Large intestine (tissue), 3 donors: Measurements from ENCODE around the gene SPATC1L. TPM values are rescaled to one million over a fixed set of nuclear protein-coding genes. Genes with fewer than 3 reads are reported as not detected.

Source experiments
- DNase-seq, 2 donors: peaks; one replicate each; pipeline versions ENCODE4 v3.0.0 to v3.0.0-alpha.2; 2013
- H3K27ac ChIP-seq: one replicate; pipeline ENCODE4 v1.5.1; 2013; ENCODE audit warnings: low read length
- H3K27me3 ChIP-seq: 2 replicates; pipeline ENCODE4 v1.6.1; 2013; ENCODE audit warnings: low read length; ENCODE audit not compliant: control insufficient read depth, insufficient read depth
- H3K36me3 ChIP-seq: 2 replicates; pipeline ENCODE4 v1.6.1; 2013; ENCODE audit warnings: low read length; ENCODE audit not compliant: control insufficient read depth, insufficient read depth
- H3K4me1 ChIP-seq: one replicate; pipeline ENCODE4 v1.6.1; 2013; ENCODE audit warnings: low read length; ENCODE audit not compliant: control insufficient read depth, insufficient read depth
- H3K4me3 ChIP-seq: one replicate; pipeline ENCODE4 v1.5.1; 2013; ENCODE audit warnings: low read length
- H3K9me3 ChIP-seq: one replicate; pipeline ENCODE4 v1.6.1; 2013; ENCODE audit warnings: mild to moderate bottlenecking, low read depth, low read length, moderate library complexity; ENCODE audit not compliant: control insufficient read depth
- WGBS: methylation state at CpG from one replicate; pipeline ENCODE4 v1.1.5; 2013; ENCODE audit warnings: low lambda C conversion rate; ENCODE audit not compliant: insufficient coverage; 5-methylcytosine and 5-hydroxymethylcytosine counted together
- polyA plus RNA-seq: library from polyadenylated mRNA; unstranded; fragments of 120-200 nt; gene quantifications from one replicate; pipeline ENCODE4 v1.2.1, GENCODE V29; 2013

Gene SPATC1L
- polyA plus RNA-seq, 1 donor: 13.2 TPM

DNA sequence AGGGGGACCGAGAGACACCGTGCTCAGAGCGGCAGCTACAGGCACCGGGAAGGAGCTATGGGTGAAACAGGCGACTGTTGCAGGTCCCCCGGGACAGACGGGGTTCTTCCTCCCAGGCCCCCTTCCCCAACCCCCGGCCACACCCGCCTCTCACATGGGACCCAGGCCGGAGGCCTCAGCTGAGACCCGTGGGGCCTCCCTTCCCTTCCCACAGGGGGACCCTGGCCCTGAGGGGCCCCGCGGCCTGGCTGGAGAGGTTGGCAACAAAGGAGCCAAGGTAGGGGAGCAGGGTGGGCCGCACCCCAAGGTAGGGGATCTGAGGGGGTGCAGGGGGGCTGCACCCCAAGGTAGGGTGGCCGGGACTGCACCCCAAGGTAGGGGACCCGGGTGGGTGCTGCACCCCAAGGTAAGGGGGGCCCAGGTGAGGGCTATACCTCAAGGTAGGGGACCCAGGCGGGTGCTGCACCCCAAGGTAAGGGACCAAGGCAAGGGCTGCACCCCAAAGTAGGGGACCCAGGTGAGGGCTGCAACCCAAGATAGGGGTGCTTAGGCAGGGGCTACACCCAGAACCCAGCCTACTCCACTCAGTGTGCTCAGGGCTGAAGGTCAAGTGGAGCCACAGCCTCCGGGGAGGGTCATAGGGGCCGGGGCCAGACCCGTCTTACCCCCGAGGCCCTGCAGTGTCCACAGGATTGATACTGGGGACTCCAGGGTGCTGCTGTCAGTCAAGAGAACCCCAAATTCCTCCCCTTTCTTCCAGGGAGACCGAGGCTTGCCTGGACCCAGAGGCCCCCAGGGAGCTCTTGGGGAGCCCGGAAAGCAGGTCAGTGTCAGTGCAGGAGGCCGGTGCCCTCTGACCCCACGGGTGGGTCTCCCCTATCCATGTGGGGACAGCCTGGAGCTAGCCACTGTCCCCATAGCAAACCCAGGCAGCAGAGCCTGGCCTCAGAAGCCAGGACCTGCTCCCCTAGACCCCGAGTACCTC lies 63.7 kb downstream of the SPATC1L start:
- Histone ChIP-seq H3K4me1 (no peaks in the 10 kb centered on the region), H3K9me3 (no peaks in the 10 kb centered on the region), H3K27me3 (no peaks in the 10 kb centered on the region), H3K36me3 (peaks cover 41% of the 10 kb centered on the region), H3K4me3 (no peak overlapping the region), H3K27ac (no peak overlapping the region)
- no CpG with 5 or more reads among the region's 26 CpGs for WGBS
- no peak for DNase-seq

DNA sequence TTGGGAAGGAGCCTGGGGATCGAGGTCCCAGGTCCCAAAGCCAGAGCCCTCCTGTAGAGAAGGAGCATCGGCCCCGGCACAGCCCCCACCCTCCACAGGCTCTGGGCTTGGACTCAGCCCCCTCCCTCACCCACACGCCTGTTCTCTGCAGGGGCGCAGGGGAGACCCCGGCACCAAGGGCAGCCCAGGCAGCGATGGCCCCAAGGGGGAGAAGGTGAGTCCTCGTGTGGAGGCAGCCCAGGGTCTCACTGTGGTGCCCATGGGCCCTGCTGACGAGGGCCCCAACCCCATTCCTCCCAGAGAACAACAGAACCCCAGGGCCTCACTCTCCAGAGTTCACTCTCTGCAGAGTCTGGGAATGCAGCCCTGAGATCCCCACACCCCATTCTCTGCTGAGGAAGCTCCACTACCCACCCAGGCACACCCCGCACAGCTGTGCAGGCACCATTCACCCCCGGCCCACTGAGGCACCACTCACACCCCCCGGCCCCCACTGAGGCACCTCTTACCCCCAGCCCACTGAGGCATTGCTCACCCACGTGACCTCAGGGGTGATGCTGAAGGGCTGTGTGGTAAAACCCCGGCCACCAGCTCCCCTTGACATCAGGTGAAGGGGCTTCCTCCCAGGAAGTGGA lies 64.5 kb downstream of the SPATC1L start:
- Histone ChIP-seq H3K27ac (no peak overlapping the region), H3K4me3 (no peak overlapping the region), H3K4me1 (no peaks in the 10 kb centered on the region), H3K36me3 (peaks cover 47% of the 10 kb centered on the region), H3K27me3 (no peaks in the 10 kb centered on the region), H3K9me3 (peaks cover 3% of the 10 kb centered on the region)
- no peak for DNase-seq
- WGBS: no CpG with 5 or more reads among the region's 14 CpGs

DNA sequence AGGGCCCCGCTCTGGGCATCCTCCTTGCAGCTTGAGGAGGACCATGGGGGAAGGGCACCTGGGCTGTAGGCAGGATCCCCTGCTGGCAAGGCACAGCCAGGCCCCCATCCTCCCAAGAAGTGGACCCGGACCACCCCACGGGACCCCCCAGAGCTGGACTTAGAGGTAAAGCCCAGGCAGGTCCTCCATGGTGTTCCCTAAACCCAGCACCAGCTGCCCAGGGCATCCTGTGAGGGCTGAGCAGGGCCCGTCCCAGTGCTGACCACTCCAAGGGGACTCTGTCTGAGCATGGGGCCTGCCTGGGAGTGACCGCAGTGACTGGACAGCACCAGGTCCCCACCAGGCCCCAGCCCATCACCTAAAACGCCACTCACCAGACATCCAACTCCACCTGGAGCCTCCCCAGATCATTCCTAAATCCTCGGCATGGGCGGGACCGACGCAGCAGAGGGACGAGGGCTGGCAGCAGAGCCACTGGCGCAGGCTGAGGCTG lies 65.1 kb downstream of the SPATC1L start:
- no peaks in the 10 kb centered on the region for H3K4me1 ChIP-seq
- WGBS: no CpG with 5 or more reads among the region's 12 CpGs
- no peak overlapping the region for H3K27ac ChIP-seq
- H3K27me3 ChIP-seq: no peaks in the 10 kb centered on the region
- peaks cover 3% of the 10 kb centered on the region for H3K9me3 ChIP-seq
- no peak overlapping the region for H3K4me3 ChIP-seq
- peaks cover 51% of the 10 kb centered on the region for H3K36me3 ChIP-seq
- no peak for DNase-seq

DNA sequence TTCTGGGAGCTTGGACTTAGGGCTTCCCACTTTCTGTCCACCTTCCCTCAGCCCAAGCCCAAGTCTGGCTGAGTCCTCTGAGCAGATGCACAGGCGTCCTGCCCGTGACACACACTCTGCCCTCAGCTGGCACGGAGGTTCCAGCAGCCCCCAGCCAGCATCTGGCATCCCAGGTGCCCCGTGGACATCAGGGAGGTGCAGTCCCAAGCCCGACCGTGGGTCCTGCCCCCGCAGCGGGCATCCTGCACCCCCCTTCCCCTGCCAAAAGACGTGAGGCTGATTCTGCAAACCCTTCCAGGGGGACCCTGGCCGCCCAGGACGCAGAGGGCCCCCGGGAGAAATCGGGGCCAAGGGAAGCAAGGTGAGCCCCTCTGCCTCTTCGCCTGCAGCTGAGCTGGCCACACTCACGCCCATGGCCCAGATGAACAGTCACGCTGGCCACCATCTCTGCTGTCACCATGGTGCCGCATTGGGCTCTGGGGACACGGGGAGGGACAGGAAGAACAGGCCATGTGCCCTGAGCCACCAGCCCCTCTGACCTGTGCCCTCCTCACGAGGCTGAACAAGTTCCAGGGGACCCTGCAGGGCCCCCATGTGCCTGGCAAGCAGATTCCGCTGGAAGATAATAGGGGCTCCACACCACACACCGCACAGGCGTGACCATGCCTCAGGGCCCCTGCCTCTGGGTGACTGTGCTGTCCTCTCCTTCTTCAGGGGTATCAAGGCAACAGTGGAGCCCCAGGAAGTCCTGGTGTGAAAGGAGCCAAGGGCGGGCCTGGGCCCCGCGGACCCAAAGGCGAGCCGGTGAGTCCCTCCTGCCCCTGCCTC lies 65.7 kb downstream of the SPATC1L start:
- H3K4me3 ChIP-seq: no peak overlapping the region
- peaks cover 55% of the 10 kb centered on the region for H3K36me3 ChIP-seq
- WGBS: no CpG with 5 or more reads among the region's 27 CpGs
- DNase-seq: no peak
- peaks cover 3% of the 10 kb centered on the region for H3K9me3 ChIP-seq
- no peaks in the 10 kb centered on the region for H3K4me1 ChIP-seq
- H3K27ac ChIP-seq: no peak overlapping the region
- H3K27me3 ChIP-seq: no peaks in the 10 kb centered on the region

- no peaks in the 10 kb centered on the region for H3K27me3 ChIP-seq
- H3K4me1 ChIP-seq: no peaks in the 10 kb centered on the region
- H3K36me3 ChIP-seq: peaks cover 62% of the 10 kb centered on the region
- no peak for DNase-seq
- no peak overlapping the region for H3K4me3 ChIP-seq
- no peak overlapping the region for H3K27ac ChIP-seq
- no CpG with 5 or more reads among the region's 29 CpGs for WGBS
- peaks cover 3% of the 10 kb centered on the region for H3K9me3 ChIP-seq
Observed at GRCh38 chr21:46117586-46118315, 66.5 kb downstream of the SPATC1L start.

GRCh38 chr21:46116776-46117585 lies 67.3 kb downstream of the SPATC1L start:
- WGBS: no CpG with 5 or more reads among the region's 24 CpGs

DNA sequence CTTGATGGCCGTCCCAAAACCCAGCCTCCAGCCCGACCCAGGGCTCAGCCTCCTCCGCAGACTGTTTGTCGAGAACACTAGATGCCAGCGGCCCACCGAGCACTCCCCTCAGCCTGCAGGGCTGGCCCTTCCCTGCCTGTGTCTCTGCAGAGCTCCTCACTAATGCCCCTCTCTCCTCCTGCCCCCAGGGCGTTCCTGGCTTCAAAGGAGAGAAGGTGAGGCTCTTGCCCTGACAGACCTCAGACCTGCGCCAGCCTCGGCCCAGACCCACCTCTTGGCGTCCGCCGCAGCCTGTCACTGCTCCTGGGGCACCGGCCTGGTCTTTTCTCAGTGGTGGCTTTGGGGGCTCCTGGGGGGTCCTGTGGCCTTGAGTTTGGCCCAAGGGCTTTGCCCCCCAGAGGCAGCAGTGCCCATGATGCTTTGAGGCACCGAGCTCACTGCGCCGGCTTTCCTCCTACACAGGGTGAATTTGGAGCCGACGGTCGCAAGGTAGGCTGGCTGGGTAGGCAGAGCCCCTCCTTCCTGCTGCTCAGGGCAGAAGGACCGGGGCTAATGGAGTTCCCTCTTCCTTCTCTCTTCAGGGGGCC lies 68.0 kb downstream of the SPATC1L start:
- Histone ChIP-seq H3K4me1 (no peaks in the 10 kb centered on the region), H3K27ac (no peak overlapping the region), H3K27me3 (no peaks in the 10 kb centered on the region), H3K36me3 (peaks cover 62% of the 10 kb centered on the region), H3K9me3 (peaks cover 7% of the 10 kb centered on the region), H3K4me3 (no peak overlapping the region)
- no peak for DNase-seq
- no CpG with 5 or more reads among the region's 20 CpGs for WGBS

More at GRCh38 chr21:46116776-46117585, 67.3 kb downstream of the SPATC1L start:
- Histone ChIP-seq H3K4me1 (no peaks in the 10 kb centered on the region), H3K27me3 (no peaks in the 10 kb centered on the region), H3K27ac (no peak overlapping the region), H3K4me3 (no peak overlapping the region), H3K36me3 (peaks cover 64% of the 10 kb centered on the region), H3K9me3 (peaks cover 5% of the 10 kb centered on the region)
- no peak for DNase-seq

DNA sequence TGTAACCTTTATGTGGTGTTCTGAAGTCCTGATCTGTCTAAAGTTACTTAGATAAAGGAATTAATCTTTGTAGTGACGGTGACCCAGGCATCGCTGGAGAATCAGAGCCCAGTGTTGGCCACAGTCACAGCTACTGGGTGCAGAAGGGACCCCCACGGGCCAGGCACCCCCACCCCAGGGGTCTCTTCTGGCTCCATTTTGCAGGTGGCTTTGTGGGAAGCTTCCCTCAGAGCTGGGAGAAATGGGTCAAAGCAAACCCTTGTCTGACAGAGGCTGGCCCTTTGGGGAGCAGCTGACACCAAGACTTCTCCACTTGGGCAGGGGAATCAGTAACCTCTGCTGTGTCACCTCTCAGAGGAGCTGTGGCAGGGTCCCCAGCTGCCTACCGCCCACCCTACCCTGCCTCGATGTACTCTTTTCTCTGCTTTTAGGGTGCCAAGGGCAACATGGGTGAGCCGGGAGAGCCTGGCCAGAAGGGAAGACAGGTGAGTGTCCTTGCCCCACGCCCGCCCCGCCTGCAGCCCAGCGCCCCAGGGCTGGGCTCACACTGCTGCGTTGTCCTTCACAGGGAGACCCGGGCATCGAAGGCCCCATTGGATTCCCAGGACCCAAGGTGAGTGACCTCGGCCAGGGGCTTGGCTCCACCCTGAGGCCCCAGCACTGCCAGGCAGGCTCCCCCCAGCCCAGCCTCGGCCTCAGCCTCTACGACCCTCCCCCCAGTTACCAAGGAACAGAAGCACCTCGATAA lies 68.6 kb downstream of the SPATC1L start:
- H3K27ac ChIP-seq: no peak overlapping the region
- peaks cover 56% of the 10 kb centered on the region for H3K36me3 ChIP-seq
- no peak for DNase-seq
- H3K4me3 ChIP-seq: no peak overlapping the region
- H3K4me1 ChIP-seq: no peaks in the 10 kb centered on the region
- H3K27me3 ChIP-seq: no peaks in the 10 kb centered on the region
- H3K9me3 ChIP-seq: peaks cover 7% of the 10 kb centered on the region
- WGBS: no CpG with 5 or more reads among the region's 17 CpGs
